ENCODE results near the gene PRKCQ. TPM values are rescaled to one million over a fixed set of nuclear protein-coding genes. Genes with fewer than 3 reads are reported as not detected.

Gene PRKCQ
- total RNA-seq, 1 experiment from 2014 or later = 12.1 TPM

DNA sequence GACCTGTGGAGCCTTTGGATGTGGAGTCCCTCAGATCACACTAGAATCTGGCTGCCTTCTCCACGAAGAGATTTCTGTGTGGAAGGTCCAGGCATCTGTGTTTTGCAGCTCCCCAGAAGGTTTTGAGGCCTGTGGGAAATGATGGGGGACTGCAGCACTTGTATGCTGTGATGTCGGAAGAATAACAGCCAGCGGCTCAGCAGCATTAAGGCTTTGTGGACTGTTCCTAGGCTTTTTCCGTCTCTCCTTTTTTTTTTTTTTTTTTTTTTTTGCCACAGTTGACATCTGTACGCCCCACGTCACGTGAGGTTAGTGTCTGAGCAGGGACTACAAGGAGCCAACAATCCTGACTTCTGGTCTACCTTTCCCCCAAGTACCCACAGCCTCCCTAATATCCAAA lies 196.0 kb downstream of the PRKCQ start:
- no peak overlapping the region for H3K56ac ChIP-seq (ENCODE audit: insufficient read length, low read depth, low read length)
- H4K5ac ChIP-seq (ENCODE audit: insufficient read length, low read depth, low read length) = no peak overlapping the region
- no peak overlapping the region for H4K8ac ChIP-seq (replicated peaks; ENCODE audit: insufficient read length, low read depth, low read length)
- H2BK20ac ChIP-seq (ENCODE audit: low read depth, low read length, poor library complexity, severe bottlenecking) = no peak overlapping the region
- no peak overlapping the region for H2BK120ac ChIP-seq (ENCODE audit: low read depth, low read length, poor library complexity, severe bottlenecking)
- no peak overlapping the region for H3T11ph ChIP-seq (ENCODE audit: low read length)
- no peak overlapping the region for H3K4me3 Mint-ChIP-seq
- no peaks in the 10 kb centered on the region for H3K79me2 ChIP-seq (ENCODE audit: insufficient read depth, low read length)
- H3K23ac ChIP-seq (ENCODE audit: insufficient read length, low read depth, low read length) = no peak overlapping the region
- no peak overlapping the region for H3K18ac ChIP-seq (ENCODE audit: insufficient read length, low read depth, low read length)
- no peak overlapping the region for H3K27ac Mint-ChIP-seq
- no peak overlapping the region for H3K4me2 ChIP-seq (ENCODE audit: insufficient read depth, insufficient read length, low read length)
- H3K9me3 ChIP-seq (ENCODE audit: control insufficient read depth, low read depth, low read length) = peaks cover 26% of the 10 kb centered on the region
- DNase-seq = no peak
- H3K14ac ChIP-seq (ENCODE audit: insufficient read depth, low read length) = no peak overlapping the region
- no peaks in the 10 kb centered on the region for H3K27me3 ChIP-seq (ENCODE audit: insufficient read depth, low read length)
- H3K4ac ChIP-seq (ENCODE audit: low read depth, low read length) = no peak overlapping the region
- no peak overlapping the region for H2AK5ac ChIP-seq (ENCODE audit: insufficient read length, low read length)
- H2BK5ac ChIP-seq (ENCODE audit: insufficient read length, low read length) = no peak overlapping the region
- peaks cover 22 to 36% (median 33%) of the 10 kb centered on the region in 3 experiments for H3K36me3 Mint-ChIP-seq (ENCODE audit: insufficient read depth in 1 of 3, low read depth in 3 of 3)
- no peak overlapping the region for H3K27ac ChIP-seq (ENCODE audit: insufficient read length, low read depth, low read length)
- TF ChIP-seq, protein P1, sequence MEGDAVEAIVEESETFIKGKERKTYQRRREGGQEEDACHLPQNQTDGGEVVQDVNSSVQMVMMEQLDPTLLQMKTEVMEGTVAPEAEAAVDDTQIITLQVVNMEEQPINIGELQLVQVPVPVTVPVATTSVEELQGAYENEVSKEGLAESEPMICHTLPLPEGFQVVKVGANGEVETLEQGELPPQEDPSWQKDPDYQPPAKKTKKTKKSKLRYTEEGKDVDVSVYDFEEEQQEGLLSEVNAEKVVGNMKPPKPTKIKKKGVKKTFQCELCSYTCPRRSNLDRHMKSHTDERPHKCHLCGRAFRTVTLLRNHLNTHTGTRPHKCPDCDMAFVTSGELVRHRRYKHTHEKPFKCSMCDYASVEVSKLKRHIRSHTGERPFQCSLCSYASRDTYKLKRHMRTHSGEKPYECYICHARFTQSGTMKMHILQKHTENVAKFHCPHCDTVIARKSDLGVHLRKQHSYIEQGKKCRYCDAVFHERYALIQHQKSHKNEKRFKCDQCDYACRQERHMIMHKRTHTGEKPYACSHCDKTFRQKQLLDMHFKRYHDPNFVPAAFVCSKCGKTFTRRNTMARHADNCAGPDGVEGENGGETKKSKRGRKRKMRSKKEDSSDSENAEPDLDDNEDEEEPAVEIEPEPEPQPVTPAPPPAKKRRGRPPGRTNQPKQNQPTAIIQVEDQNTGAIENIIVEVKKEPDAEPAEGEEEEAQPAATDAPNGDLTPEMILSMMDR (conservative IDR thresholded peaks at IDR 0.05) = no peak
- no peak overlapping the region for H4K91ac ChIP-seq (ENCODE audit: insufficient read length, low read depth, low read length)
- no CpG with 5 or more reads among the region's 7 CpGs for WGBS (ENCODE audit: extremely low coverage, insufficient read length, low lambda C conversion rate)
- no peak overlapping the region for H3K9ac ChIP-seq (ENCODE audit: extremely low read depth, insufficient read length, low read length)
- no peak overlapping the region for H2BK12ac ChIP-seq (ENCODE audit: insufficient read length, low read depth, low read length)
- no peak overlapping the region for H2BK15ac ChIP-seq (ENCODE audit: low read depth, low read length)
- no peaks in the 10 kb centered on the region for H3K4me1 Mint-ChIP-seq
- H2AFZ ChIP-seq (ENCODE audit: low read length) = no peak overlapping the region
- no peaks in the 10 kb centered on the region for H3K23me2 ChIP-seq (ENCODE audit: insufficient read length, low read depth, low read length, poor library complexity, severe bottlenecking)
- no peaks in the 10 kb centered on the region for H4K20me1 ChIP-seq (ENCODE audit: control insufficient read depth, insufficient read depth, insufficient read length)
- no peaks in the 10 kb centered on the region for H3K79me1 ChIP-seq (ENCODE audit: insufficient read depth, low read depth, low read length, poor library complexity, severe bottlenecking)
- H3K9me3 Mint-ChIP-seq = peaks cover 40 to 41% of the 10 kb centered on the region in 2 experiments
- peaks cover 3% of the 10 kb centered on the region for H3K27me3 Mint-ChIP-seq (ENCODE audit: low read depth)
- no peaks in the 10 kb centered on the region for H3K4me1 ChIP-seq (ENCODE audit: insufficient read depth, low read length)
